Right lobe of liver (tissue), 4 donors: ENCODE data around the gene ZNF226.

Source experiments
- POLR2A ChIP-seq: fragments of 450-650 bp; IDR thresholded peaks from one replicate; pipeline ENCODE4 v1.6.1; 2017; ENCODE audit warnings: antibody characterized with exemption, mild to moderate bottlenecking
- TF ChIP-seq, protein P1 (sequence below), 4 donors: fragments of 200-600 bp in 3 of 4; fragments of 450-650 bp in 1 of 4; IDR thresholded peaks; one replicate each; pipeline versions ENCODE4 v1.5.1 to v1.8.0; 2016 to 2022; ENCODE audit warnings: antibody characterized with exemption in 4 of 4, mild to moderate bottlenecking in 2 of 4
- donor health status: DM: no; HTN: no; CAD: no.
- donor health status: DM: no; HTN: no; CAD: no.
- donor health status: DM: no; HTN: yes; CAD: no.

GRCh38 chr19:44182145-44182544, 17.2 kb downstream of the ZNF226 start:
- TF ChIP-seq POLR2A: no peak
- TF ChIP-seq, protein P1, sequence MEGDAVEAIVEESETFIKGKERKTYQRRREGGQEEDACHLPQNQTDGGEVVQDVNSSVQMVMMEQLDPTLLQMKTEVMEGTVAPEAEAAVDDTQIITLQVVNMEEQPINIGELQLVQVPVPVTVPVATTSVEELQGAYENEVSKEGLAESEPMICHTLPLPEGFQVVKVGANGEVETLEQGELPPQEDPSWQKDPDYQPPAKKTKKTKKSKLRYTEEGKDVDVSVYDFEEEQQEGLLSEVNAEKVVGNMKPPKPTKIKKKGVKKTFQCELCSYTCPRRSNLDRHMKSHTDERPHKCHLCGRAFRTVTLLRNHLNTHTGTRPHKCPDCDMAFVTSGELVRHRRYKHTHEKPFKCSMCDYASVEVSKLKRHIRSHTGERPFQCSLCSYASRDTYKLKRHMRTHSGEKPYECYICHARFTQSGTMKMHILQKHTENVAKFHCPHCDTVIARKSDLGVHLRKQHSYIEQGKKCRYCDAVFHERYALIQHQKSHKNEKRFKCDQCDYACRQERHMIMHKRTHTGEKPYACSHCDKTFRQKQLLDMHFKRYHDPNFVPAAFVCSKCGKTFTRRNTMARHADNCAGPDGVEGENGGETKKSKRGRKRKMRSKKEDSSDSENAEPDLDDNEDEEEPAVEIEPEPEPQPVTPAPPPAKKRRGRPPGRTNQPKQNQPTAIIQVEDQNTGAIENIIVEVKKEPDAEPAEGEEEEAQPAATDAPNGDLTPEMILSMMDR (IDR thresholded peaks at IDR 0.05): no peak
